DMS114 treated with DMSO at 0.1 percent for 48 hours (cell line): Measurements from ENCODE around the gene CACNA1C.

Experiments
- DNase-seq: peaks from one replicate; lab custom pipeline; 2025; ENCODE audit not compliant: unreplicated experiment; lab: John Stamatoyannopoulos, UW

CACNA1C gene

DNA sequence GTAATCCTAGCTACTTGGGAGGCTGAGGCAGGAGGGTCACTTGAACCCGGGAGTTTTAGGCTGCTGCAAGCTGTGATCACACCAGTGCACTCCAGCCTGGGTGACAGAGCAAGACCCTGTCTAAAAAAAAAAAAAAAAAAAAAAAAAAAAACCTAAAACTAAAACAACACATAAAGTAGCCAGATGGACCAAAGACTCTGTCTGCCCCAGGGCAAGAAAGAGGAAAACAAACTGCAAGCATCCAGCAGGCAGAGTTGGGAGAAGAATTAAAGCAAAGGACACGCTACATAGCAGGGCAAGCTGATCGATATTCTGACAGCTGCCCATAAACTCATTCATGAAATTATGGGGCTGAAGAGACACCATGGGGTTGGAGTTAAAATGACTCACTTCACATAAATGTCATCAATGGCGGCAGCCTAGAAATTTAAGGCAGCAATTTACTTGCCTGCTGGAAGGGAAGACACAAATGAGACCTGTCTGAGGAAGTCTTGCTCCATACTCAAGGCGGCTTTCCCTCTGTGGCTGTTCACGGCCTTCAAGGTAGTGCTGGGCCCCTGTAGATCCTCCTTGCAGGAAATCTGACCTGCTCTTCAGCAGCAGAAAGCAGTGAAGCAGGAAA is 482.9 kb downstream of the CACNA1C start:
- no peak for DNase-seq

- DNase-seq = no peak
Measured at GRCh38 chr12:2536724-2537123, 483.9 kb downstream of the CACNA1C start.

- DNase-seq = no peak
Measured at GRCh38 chr12:2537868-2538541, 485.2 kb downstream of the CACNA1C start.

DNA sequence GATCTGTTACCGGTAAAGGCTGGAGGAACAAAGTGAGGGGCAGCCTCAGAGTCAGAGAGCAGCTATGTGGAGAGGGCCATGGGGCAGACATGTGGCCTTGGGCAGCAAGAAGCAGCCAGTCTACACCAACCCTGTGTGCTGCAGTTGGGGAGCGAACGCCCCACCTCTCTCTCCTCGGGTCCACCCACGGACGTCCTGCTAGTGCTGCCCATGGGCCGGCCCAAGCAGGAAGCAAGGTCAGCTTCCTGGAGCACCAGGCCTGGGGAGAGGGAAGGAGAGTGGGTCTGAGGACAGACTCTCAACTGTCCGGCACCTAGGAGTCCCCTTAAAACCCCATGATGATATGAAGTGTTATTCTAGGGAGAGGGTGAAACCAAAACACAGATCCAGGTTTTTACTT is 487.2 kb downstream of the CACNA1C start:
- no peak for DNase-seq

GRCh38 chr12:2540535-2540941 is 487.8 kb downstream of the CACNA1C start:
- no peak for DNase-seq

- DNase-seq = no peak
Measured at GRCh38 chr12:2541631-2542204, 488.9 kb downstream of the CACNA1C start.

DNA sequence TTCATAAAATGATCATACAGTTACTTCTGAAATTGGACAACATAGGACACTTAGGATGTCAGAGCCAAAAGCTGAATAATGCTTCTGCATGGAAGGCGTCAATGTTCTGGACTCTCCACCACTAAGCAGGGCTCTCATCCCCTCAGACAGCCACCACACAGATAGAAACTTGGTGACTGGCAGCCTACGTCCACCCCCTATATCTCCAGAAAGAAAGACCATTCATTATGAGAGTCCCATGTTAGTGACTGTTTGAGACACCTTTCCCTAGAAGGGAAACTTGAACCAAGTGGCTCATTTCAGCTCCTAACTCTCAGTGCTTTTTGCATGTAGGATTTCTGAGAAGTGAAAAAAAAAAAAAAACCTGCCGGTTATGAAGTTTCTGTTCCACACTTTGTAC is 491.0 kb downstream of the CACNA1C start:
- no peak for DNase-seq

- no peak for DNase-seq
Measured at GRCh38 chr12:2544230-2544629, 491.4 kb downstream of the CACNA1C start.

- no peak for DNase-seq
Measured at GRCh38 chr12:2547273-2548044, 494.7 kb downstream of the CACNA1C start.

GRCh38 chr12:2548081-2548480 is 495.3 kb downstream of the CACNA1C start:
- no peak for DNase-seq

DNA sequence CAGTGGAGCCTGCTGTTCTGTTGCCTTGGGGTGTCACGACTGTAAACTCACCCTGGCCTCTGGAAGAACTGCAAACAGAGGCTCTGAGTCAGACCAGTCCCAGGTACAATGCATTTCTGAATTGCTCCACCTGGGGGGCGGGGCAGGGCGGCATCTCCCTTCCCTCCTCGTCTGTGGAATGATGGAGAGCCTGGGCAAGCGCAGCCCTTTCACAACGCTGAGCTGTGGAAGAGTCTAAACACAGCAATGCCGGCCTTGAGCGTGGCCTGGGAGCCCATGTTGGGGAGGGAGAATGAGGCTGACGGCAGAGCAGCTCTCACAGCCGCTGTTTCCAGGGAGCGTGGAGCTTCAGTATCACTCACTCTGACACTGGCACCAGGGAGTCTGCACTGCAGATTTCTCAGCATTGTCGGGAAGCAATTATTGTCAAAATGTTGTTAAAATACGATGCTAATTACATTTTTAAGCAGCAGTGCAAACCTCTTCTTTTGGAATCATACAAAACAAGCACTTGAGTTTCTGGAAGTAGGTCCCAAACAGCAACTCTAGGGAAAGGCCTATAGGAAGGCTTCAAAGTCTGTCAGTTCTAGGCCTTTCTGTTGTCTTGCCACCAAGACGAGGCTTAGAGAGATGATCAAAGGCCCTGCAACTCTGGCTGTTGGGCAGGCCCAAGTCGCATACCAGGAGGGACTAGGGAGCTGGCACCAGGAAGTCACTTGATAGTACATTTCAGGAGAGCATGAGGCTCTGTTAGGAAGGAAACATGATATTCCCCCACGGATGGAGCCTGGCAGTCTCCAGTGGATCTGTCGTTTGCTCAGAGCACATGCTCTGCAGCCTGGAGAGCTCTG is 498.0 kb downstream of the CACNA1C start:
- DNase-seq = no peak

DNA sequence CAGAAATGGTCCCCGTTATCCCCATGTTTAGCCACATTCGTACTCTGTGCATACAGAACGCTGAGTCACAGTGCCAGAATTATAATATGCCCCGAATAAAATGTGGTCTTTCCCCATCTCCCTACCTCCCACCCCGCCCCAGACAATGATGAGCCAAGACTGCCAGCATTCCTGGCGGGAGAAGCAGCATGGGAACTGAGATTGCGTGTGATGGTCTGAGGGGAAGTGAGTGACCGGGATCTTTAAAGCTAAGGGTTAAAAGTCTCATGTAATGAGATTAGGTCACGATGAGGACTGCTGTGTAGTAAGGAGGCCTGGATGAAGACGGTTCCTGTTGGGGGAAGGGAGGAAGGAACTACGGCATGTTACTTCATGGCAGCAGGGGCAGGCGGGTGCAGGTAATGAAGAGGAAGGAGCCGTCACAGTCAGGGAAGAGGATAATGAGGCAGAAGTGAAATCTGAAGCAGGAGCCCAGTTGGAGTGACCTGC is 498.7 kb downstream of the CACNA1C start:
- DNase-seq = no peak

DNA sequence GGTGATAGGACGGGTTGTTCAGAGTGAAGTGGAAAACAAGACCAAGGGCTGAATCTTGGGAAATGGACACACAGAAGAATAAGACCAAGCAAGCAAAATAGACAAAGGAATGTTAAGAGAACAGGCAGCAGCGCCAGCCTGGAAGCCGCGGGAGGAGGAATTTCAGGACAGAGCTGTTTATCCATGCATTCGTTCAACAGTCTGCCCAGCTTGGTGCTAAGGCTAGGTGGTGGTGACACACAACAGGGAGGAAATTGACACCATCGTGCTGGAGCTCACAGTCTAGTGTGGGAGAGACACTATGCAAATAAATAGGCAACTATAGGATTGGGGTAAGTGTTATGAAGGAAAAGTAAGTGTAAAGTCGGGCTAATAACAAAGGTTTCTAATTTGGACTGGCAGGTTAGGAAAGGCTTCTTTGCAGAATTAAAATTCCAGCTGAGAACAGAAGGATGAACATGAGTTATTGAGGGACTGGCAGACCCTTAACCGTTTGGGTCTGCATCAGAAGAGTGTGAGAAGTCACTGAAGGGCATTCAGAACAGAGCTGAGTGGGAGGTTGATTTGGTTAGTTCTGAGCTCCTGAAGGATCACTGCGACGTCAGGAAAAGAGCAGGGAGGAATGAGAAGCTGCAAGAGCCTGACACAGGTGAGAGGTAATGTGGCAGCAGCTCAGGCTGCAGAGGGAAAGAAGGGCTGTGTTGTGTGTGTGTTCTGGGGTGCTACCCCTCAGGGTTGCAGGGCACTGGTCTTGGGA is 499.4 kb downstream of the CACNA1C start:
- no peak for DNase-seq

DNA sequence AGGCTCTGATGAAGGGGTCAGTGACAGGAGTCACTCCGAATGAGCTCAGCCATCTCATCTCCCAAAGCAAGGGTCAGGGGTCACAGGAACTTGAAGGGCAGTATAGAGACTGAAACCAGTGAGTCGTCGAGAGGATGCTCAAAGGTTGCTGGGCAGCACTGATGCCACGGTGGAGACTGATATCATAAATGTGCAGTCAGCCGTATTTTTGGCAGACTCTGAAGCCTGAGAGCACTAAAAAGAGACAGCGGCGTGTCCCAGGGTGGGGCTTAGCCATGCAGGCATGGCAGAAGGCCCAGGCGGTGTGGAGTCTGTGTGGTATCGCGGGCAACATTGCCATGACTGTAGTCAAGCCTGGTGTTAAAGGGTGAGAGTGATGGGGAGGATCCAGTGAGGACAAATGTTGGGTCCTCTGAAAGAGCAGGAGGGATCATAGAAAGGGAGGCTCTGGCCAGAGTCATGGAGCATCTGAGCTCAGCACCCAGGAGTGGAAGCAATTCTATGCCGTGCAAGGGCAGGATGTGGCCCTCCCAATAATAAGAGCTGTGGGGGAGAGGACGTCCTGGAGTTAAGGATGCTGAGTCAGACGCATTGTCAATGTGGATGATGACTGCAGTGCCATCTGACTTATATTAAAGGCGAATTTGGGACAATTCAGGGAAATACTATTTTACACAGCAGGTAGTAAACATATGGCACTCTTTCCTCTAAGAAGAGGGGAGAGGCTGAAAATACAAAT is 500.8 kb downstream of the CACNA1C start:
- no peak for DNase-seq

DNA sequence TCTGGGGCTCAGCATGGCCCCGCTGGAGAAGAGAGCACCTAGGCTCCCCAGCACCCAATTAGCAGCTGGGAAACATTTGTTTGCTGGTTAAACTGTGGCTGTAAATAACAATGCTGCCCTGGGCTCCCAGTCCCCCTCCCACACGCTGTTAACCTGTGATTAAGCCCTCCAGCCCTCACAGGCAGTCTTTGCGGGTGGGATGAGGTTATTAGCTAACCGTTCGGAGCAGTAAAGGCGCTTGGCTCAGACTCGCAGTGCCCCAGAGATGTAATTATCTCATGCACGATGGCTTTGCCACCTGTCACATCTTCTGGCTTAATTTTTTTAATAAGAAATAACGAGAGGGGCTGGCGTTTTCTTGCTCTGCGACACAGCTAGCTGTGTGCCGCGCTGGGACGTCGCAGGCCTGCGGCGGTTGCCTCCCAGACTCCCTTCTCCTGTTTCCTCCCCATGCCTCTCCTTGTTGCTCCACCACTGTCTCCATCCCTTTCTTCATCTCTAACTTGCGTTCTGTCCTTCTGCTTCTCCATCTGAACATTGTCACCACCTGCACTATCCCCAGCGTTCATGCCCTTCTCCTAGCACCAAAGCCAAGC is 502.8 kb downstream of the CACNA1C start:
- DNase-seq = no peak

DNA sequence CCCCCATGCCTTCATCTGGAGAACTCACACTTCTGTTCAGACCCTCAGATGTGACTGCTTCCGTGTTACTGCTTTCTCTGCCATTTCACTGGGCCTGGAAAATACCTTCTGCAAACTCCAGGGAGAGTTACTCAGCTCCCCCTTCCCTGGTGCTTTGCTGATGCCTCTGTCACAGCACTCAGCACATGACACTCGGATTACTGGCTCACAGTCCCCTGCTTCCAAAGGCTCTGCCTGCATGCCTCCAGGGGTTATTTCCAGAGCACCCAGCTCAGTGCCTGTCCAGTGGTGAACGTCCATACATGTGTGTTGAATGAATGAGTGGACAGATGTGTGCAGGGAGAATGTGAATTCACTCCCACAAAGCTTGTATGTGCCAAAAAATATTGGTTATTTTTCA is 504.8 kb downstream of the CACNA1C start:
- no peak for DNase-seq

- DNase-seq = no peak
Measured at GRCh38 chr12:2559931-2560330, 507.1 kb downstream of the CACNA1C start.

DNA sequence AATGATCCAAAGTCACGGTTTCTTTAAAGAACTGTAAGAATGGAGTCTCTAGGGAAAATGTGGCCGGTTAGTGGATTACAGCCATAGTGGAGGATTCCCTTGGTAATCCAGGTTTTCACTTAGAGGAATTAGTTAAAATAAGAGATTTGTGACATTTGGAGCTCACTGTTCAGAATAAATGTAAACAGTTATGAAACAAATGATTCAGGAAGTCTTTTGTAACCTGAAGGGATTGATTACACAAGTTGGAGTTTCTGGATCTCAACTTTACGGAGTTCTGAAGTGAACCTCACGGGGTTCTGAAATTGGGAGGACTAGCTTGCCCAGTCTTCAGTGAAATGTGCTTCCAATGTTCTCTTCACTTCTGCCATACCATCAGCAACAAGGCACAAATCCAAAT is 507.6 kb downstream of the CACNA1C start:
- no peak for DNase-seq

- DNase-seq = no peak
Measured at GRCh38 chr12:2561367-2561766, 508.6 kb downstream of the CACNA1C start.
